LNCaP clone FGC (cell line): Measurements from ENCODE around the gene CTSD.

Experiments
- DNase-seq: peaks from one replicate; pipeline ENCODE4 v3.0.0-alpha.2; 2011; ENCODE audit warnings: low read depth
- H3K4me3 ChIP-seq: 2 replicates; pipeline ENCODE4 v1.5.1; 2011; ENCODE audit warnings: mild to moderate bottlenecking, low read depth, low read length, control low read depth
- CTCF ChIP-seq: IDR thresholded peaks from 2 replicates; pipeline ENCODE4 v1.5.1; 2012; ENCODE audit warnings: mild to moderate bottlenecking; ENCODE audit not compliant: control insufficient read depth, insufficient read depth; ENCODE audit errors: extremely low read depth

CTSD gene

GRCh38 chr11:1755692-1756561 lies 7.8 kb downstream of the CTSD start:
- H3K4me3 ChIP-seq = no peak overlapping the region
- TF ChIP-seq CTCF = no peak
- no peak for DNase-seq

DNA sequence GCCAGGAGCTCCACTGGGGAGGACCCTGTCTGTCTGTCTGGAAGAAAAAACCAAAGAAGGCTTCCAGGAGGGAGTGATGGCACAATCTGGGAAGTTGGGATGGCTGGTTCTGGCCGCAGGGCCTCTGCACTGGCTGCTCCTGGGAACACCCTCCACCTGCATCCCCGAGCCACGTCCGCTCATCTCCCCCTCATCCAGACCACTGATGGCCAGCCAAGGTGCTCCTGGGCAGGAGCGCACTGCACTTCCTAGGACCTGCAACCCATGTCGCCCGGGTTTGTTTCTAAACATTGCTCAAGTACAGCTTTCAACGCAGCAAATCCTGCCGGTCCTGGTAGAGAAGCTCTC lies 8.4 kb downstream of the CTSD start:
- no peak for DNase-seq
- no peak for TF ChIP-seq CTCF
- H3K4me3 ChIP-seq = no peak overlapping the region

- no peak for TF ChIP-seq CTCF
- no peak overlapping the region for H3K4me3 ChIP-seq
- DNase-seq = no peak
Observed at GRCh38 chr11:1754376-1755150, 9.2 kb downstream of the CTSD start.

DNA sequence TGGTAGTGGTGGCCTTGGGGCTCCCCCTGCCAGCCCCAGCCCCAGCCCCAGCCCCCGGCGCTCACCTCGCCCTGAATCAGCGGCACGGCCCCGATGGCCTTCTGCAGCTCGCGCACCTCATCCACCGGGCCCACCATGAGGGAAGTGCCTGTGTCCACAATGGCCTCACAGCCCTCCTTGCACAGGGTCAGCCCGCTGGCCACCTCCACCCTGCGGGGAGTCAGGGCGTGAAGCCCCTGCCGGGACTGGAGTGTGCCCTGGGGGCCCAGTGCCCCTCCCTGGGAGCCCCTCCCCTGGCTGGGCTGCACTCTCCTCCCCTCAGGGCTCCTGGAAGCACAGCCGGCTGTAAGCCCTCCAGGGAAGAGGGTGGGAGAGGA lies 9.8 kb downstream of the CTSD start:
- TF ChIP-seq CTCF = no peak
- DNase-seq = no peak
- H3K4me3 ChIP-seq = no peak overlapping the region

DNA sequence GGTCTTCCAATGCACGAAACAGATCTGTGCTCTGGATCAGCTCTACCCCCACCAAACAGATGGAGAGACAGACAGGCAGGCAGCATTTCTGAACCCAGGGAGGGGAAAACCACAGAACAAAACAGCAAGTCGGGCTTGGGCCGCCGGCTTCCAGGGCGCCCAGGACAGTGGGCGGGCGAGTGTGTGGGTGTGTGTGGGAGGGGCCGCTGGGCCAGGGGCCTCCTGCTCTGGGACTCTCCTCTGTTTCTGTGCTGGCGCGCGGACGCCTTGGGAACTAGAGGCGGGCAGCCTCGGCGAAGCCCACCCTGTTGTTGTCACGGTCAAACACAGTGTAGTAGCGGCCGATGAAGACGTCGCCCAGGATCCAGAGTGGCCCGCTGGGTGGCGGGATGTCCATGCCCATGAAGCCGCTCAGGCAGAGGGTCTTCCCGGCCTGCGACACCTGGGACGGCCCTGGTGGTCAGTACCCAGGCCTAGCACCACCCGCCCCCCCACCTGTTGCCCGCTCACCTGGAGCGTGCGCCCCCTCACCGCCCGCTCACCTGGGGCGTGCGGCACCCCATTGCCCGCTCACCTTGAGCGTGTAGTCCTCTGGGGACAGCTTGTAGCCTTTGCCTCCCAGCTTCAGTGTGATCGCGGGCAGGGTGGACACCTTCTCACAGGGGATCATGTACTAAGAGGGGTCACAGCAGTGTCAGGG lies 10.3 kb downstream of the CTSD start:
- no peak for TF ChIP-seq CTCF
- H3K4me3 ChIP-seq = no peak overlapping the region
- no peak for DNase-seq

DNA sequence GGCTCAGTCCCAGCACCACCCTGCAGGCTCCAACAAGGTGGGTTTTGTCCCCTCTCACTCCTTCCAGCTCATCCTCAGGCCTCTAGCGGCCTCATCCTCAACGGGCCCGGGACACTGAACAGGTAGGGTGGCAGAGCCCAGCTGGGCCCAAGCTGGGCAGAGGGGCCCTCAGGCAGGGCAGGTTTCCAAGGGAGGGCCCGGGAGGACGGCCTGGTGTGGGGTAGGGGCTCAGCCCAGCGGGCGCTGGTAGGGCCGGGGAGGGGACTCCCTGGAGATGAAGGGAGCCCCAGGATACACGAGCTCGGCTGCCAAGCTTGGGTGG lies 10.9 kb downstream of the CTSD start:
- DNase-seq = no peak
- no peak for TF ChIP-seq CTCF
- H3K4me3 ChIP-seq = no peak overlapping the region
